ENCODE measurements around the gene DUSP2. TPM values are rescaled to one million over a fixed set of nuclear protein-coding genes. Genes with fewer than 3 reads are reported as not detected.
"Not testable (repeated sequence)": the region's sequence is repeated elsewhere in the genome, so short reads cannot be mapped to it uniquely, and the experiment has no call there.

DUSP2 gene
- total and polyA plus RNA-seq, 9 of the 15 experiments (the other 6 are each of a cell fraction or from before 2014, with no cell fraction given) = 0.04 to 0.18 TPM; not detected in 7

- H3K4me2 ChIP-seq (ENCODE audit: insufficient read depth, low read length); ATAC-seq; H3K27me3 ChIP-seq (ENCODE audit: control insufficient read depth in 2 of 2, insufficient read depth in 2 of 2, low read length in 2 of 2); DNase-seq (ENCODE audit: extremely low read depth in 1 of 4, low spot score in 3 of 4); BruUV-seq (replicated peaks); H3K79me2 ChIP-seq (ENCODE audit: control insufficient read depth, insufficient read depth, low read length); H4K20me1 ChIP-seq (replicated peaks; ENCODE audit: control insufficient read depth, insufficient read depth, low read length); H3K27ac ChIP-seq (ENCODE audit: extremely low read depth, low read depth, low read length); H3K9me3 ChIP-seq (replicated peaks; ENCODE audit: control insufficient read depth, insufficient read depth, low read depth, low read length); H3K4me3 ChIP-seq; H3K9me1 ChIP-seq (ENCODE audit: control insufficient read depth, insufficient read depth, low read length); FAIRE-seq; CTCF ChIA-PET (ENCODE audit: low intra/inter-chr PET ratio); intact Hi-C loops (cut with micrococcal nuclease); in situ Hi-C loops (cut with MboI); H3K36me3 ChIP-seq (ENCODE audit: control insufficient read depth, insufficient read depth, low read length); H3K9ac ChIP-seq (ENCODE audit: insufficient read depth in 1 of 2, low read depth in 2 of 2, low read length in 2 of 2); H2AFZ ChIP-seq (ENCODE audit: low read depth, low read length): not testable (repeated sequence)
- 89% methylated on average over 5 of the region's 5 CpGs for WGBS (ENCODE audit: insufficient coverage, low coverage, missing lambda C conversion rate)
- POLR2A ChIA-PET = interaction anchor here (1.9 kb wide), 1 partner anchor 18 kb away, joined by 4 read pairs; no protein-coding TSS in a partner anchor
- TF ChIP-seq, protein P1, sequence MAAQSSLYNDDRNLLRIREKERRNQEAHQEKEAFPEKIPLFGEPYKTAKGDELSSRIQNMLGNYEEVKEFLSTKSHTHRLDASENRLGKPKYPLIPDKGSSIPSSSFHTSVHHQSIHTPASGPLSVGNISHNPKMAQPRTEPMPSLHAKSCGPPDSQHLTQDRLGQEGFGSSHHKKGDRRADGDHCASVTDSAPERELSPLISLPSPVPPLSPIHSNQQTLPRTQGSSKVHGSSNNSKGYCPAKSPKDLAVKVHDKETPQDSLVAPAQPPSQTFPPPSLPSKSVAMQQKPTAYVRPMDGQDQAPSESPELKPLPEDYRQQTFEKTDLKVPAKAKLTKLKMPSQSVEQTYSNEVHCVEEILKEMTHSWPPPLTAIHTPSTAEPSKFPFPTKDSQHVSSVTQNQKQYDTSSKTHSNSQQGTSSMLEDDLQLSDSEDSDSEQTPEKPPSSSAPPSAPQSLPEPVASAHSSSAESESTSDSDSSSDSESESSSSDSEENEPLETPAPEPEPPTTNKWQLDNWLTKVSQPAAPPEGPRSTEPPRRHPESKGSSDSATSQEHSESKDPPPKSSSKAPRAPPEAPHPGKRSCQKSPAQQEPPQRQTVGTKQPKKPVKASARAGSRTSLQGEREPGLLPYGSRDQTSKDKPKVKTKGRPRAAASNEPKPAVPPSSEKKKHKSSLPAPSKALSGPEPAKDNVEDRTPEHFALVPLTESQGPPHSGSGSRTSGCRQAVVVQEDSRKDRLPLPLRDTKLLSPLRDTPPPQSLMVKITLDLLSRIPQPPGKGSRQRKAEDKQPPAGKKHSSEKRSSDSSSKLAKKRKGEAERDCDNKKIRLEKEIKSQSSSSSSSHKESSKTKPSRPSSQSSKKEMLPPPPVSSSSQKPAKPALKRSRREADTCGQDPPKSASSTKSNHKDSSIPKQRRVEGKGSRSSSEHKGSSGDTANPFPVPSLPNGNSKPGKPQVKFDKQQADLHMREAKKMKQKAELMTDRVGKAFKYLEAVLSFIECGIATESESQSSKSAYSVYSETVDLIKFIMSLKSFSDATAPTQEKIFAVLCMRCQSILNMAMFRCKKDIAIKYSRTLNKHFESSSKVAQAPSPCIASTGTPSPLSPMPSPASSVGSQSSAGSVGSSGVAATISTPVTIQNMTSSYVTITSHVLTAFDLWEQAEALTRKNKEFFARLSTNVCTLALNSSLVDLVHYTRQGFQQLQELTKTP (IDR thresholded peaks at IDR 0.05; ENCODE audit: low read depth in 1 of 2, partially characterized antibody in 2 of 2) = peak in 1 of 2 experiments; percentile 98
- peaks cover 25 to 41% of the 10 kb centered on the region in 2 experiments for H3K4me1 ChIP-seq (replicated peaks in 1 of 2; ENCODE audit: control insufficient read depth in 2 of 2, insufficient read depth in 2 of 2, low read length in 2 of 2)
Observed at GRCh38 chr2:96160366-96160765, 15.1 kb upstream of the DUSP2 start.

All from K562 (cell line).